ENCODE data around the gene OVOL1.

The OVOL1 gene

GRCh38 chr11:65781152-65781961 lies 5.5 kb upstream of the OVOL1 start:
- ATAC-seq: peak; percentile 13
- TF ChIP-seq SNAI2 (CRISPR knock-in tag; IDR thresholded peaks at IDR 0.05) (no peak), BACH2 (CRISPR knock-in tag; IDR thresholded peaks at IDR 0.05; ENCODE audit: borderline replicate concordance) (no peak), RARB (CRISPR knock-in tag; IDR thresholded peaks at IDR 0.05) (no peak)
- TF ChIP-seq, protein P1, sequence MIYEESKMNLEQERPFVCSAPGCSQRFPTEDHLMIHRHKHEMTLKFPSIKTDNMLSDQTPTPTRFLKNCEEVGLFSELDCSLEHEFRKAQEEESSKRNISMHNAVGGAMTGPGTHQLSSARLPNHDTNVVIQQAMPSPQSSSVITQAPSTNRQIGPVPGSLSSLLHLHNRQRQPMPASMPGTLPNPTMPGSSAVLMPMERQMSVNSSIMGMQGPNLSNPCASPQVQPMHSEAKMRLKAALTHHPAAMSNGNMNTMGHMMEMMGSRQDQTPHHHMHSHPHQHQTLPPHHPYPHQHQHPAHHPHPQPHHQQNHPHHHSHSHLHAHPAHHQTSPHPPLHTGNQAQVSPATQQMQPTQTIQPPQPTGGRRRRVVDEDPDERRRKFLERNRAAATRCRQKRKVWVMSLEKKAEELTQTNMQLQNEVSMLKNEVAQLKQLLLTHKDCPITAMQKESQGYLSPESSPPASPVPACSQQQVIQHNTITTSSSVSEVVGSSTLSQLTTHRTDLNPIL (CRISPR knock-in tag; IDR thresholded peaks at IDR 0.05; ENCODE audit: low read depth): no peak

DNA sequence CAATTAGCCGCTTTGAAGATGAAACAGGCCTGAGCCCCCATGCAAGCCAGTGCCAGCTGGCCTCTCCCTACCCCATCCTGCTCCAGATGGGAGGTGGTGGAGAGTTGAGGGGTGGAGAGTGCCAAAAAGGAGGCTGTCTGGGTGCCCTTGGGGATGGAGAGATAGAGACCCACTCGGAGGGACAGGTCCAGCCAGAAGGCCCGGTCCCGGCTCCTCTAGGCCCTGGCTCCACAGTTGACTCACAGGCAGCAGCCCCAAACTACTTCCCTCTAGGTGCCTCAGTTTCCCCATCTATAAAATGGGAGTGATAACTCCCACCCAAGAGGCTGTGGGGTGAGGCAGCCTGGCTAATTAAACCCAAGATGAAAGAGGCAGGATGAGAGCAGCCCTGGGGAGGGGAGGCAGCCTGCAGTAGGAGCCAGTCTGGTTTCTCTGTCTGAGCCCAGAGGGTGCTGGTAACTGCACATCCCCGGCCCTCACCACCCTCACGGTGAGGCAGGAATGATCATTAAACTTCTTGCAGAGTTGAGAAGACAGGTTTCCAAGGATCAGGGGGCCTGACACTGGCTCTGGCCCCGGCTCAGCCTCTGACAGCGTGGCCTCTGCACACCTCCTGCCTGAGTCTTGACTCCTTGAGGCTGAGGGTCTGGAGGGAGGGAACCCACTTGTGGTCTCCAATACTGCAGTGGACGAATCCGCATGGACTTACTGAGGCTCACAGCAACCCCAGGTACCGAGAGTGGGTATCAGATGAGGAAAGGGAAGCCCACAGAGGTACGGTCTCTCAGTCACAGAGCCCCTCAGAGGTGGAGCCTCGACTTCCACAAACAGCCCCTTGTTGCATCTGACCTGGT lies 4.7 kb upstream of the OVOL1 start:
- ATAC-seq: no peak

More for the DNA sequence above, 4.7 kb upstream of the OVOL1 start:
- no peak for TF ChIP-seq OSR1 (CRISPR knock-in tag; IDR thresholded peaks at IDR 0.05)
- TF ChIP-seq ZFP3 (CRISPR knock-in tag; IDR thresholded peaks at IDR 0.05): no peak
- no peak for TF ChIP-seq POU6F1 (CRISPR knock-in tag; IDR thresholded peaks at IDR 0.05; ENCODE audit: borderline replicate concordance, low read depth)
- TF ChIP-seq ZNF70 (CRISPR knock-in tag; IDR thresholded peaks at IDR 0.05): no peak
- no peak for TF ChIP-seq PPARA (CRISPR knock-in tag; IDR thresholded peaks at IDR 0.05; ENCODE audit: borderline replicate concordance)
- no peak for TF ChIP-seq PATZ1 (CRISPR knock-in tag; IDR thresholded peaks at IDR 0.05; ENCODE audit: borderline replicate concordance)
- TF ChIP-seq CSRNP3 (CRISPR knock-in tag; IDR thresholded peaks at IDR 0.05): no peak
- no peak for TF ChIP-seq ZFP30 (CRISPR knock-in tag; IDR thresholded peaks at IDR 0.05)
- TF ChIP-seq, protein P2, sequence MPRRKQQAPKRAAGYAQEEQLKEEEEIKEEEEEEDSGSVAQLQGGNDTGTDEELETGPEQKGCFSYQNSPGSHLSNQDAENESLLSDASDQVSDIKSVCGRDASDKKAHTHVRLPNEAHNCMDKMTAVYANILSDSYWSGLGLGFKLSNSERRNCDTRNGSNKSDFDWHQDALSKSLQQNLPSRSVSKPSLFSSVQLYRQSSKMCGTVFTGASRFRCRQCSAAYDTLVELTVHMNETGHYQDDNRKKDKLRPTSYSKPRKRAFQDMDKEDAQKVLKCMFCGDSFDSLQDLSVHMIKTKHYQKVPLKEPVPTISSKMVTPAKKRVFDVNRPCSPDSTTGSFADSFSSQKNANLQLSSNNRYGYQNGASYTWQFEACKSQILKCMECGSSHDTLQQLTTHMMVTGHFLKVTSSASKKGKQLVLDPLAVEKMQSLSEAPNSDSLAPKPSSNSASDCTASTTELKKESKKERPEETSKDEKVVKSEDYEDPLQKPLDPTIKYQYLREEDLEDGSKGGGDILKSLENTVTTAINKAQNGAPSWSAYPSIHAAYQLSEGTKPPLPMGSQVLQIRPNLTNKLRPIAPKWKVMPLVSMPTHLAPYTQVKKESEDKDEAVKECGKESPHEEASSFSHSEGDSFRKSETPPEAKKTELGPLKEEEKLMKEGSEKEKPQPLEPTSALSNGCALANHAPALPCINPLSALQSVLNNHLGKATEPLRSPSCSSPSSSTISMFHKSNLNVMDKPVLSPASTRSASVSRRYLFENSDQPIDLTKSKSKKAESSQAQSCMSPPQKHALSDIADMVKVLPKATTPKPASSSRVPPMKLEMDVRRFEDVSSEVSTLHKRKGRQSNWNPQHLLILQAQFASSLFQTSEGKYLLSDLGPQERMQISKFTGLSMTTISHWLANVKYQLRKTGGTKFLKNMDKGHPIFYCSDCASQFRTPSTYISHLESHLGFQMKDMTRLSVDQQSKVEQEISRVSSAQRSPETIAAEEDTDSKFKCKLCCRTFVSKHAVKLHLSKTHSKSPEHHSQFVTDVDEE (CRISPR knock-in tag; IDR thresholded peaks at IDR 0.05): no peak
- no peak for TF ChIP-seq ISL1 (CRISPR knock-in tag; IDR thresholded peaks at IDR 0.05)
- TF ChIP-seq GLIS3 (CRISPR knock-in tag; IDR thresholded peaks at IDR 0.05): no peak
